ENCODE results near the gene CST7.
"Not testable (repeated sequence)": the region's sequence is repeated elsewhere in the genome, so short reads cannot be mapped to it uniquely, and the experiment has no call there.

Gene CST7

GRCh38 chr20:24916412-24916811 lies 32.7 kb upstream of the CST7 start:
- Histone ChIP-seq H3K36me3 (ENCODE audit: insufficient read depth) (no peaks in the 10 kb centered on the region), H3K27me3 (ENCODE audit: insufficient read depth, low read depth) (no peaks in the 10 kb centered on the region), H3K9ac (no peak overlapping the region), H3K4me2 (no peak overlapping the region), H3K4me3 (IDR thresholded peaks at IDR 0.05; ENCODE audit: insufficient read depth, low read depth, low read length) (no peak overlapping the region), H3K27ac (no peak overlapping the region), H3K4me1 (ENCODE audit: low read depth, poor library complexity, severe bottlenecking) (peaks cover 24% of the 10 kb centered on the region), H2AFZ (ENCODE audit: low read depth) (no peak overlapping the region), H4K20me1 (ENCODE audit: insufficient read depth) (no peaks in the 10 kb centered on the region), H3K79me2 (ENCODE audit: insufficient read depth, low read depth) (no peaks in the 10 kb centered on the region)
- TF ChIP-seq CTCF (conservative IDR thresholded peaks at IDR 0.05; ENCODE audit: low read depth, low read length), result no peak

DNA sequence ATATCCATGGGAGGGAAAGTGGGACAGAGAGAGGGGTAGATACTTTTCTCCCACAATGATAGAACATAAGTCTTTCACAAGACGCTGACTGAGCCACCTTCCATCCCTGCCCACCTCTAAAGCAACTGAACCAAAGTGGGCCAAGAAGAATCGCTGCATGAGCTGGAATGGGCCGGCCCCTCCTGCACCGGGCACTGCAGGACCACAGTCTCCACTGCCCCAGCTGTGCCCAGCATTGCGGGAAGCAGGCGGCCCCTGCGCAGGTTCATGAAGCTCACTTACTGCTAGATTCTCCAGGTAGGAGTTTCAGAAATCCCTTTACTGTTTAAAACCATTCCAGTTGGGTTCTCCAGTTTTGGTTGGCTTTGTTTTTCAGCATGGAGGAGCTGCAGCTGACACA lies 32.0 kb upstream of the CST7 start:
- no peak overlapping the region for H3K4me2 ChIP-seq
- no peak for TF ChIP-seq CTCF (conservative IDR thresholded peaks at IDR 0.05; ENCODE audit: low read depth, low read length)
- no peak overlapping the region for H3K9ac ChIP-seq

GRCh38 chr20:24917797-24918578 lies 31.1 kb upstream of the CST7 start:
- no peaks in the 10 kb centered on the region for H3K36me3 ChIP-seq (ENCODE audit: insufficient read depth)
- H2AFZ ChIP-seq (ENCODE audit: low read depth), result peak overlapping the region; percentile 14; the same call in 1 of the 2 replicates
- H4K20me1 ChIP-seq (ENCODE audit: insufficient read depth), result no peaks in the 10 kb centered on the region
- H3K4me3 ChIP-seq (IDR thresholded peaks at IDR 0.05; ENCODE audit: insufficient read depth, low read depth, low read length), result no peak overlapping the region
- no peak overlapping the region for H3K9ac ChIP-seq
- TF ChIP-seq CTCF (conservative IDR thresholded peaks at IDR 0.05; ENCODE audit: low read depth, low read length), result peak; percentile 81
- H3K27ac ChIP-seq, result no peak overlapping the region
- peaks cover 24% of the 10 kb centered on the region for H3K4me1 ChIP-seq (ENCODE audit: low read depth, poor library complexity, severe bottlenecking)
- H3K27me3 ChIP-seq (ENCODE audit: insufficient read depth, low read depth), result no peaks in the 10 kb centered on the region
- no peak overlapping the region for H3K4me2 ChIP-seq
- H3K79me2 ChIP-seq (ENCODE audit: insufficient read depth, low read depth), result no peaks in the 10 kb centered on the region

More for the DNA sequence above, 32.0 kb upstream of the CST7 start:
- Histone ChIP-seq H4K20me1 (ENCODE audit: insufficient read depth) (no peaks in the 10 kb centered on the region), H3K36me3 (ENCODE audit: insufficient read depth) (no peaks in the 10 kb centered on the region), H3K79me2 (ENCODE audit: insufficient read depth, low read depth) (no peaks in the 10 kb centered on the region), H3K27me3 (ENCODE audit: insufficient read depth, low read depth) (no peaks in the 10 kb centered on the region), H2AFZ (ENCODE audit: low read depth) (no peak overlapping the region), H3K4me3 (IDR thresholded peaks at IDR 0.05; ENCODE audit: insufficient read depth, low read depth, low read length) (no peak overlapping the region), H3K4me1 (ENCODE audit: low read depth, poor library complexity, severe bottlenecking) (peaks cover 24% of the 10 kb centered on the region), H3K27ac (no peak overlapping the region)

- H3K36me3 ChIP-seq (ENCODE audit: insufficient read depth), result no peaks in the 10 kb centered on the region
- TF ChIP-seq CTCF (conservative IDR thresholded peaks at IDR 0.05; ENCODE audit: low read depth, low read length), result no peak
- H2AFZ ChIP-seq (ENCODE audit: low read depth), result peak overlapping the region; percentile 14; the same call in 1 of the 2 replicates
- no peak overlapping the region for H3K9ac ChIP-seq
- no peaks in the 10 kb centered on the region for H3K79me2 ChIP-seq (ENCODE audit: insufficient read depth, low read depth)
- no peak overlapping the region for H3K4me2 ChIP-seq
- H3K4me3 ChIP-seq (IDR thresholded peaks at IDR 0.05; ENCODE audit: insufficient read depth, low read depth, low read length), result no peak overlapping the region
- H3K27ac ChIP-seq, result no peak overlapping the region
- H3K27me3 ChIP-seq (ENCODE audit: insufficient read depth, low read depth), result no peaks in the 10 kb centered on the region
- H3K4me1 ChIP-seq (ENCODE audit: low read depth, poor library complexity, severe bottlenecking), result peaks cover 24% of the 10 kb centered on the region
- H4K20me1 ChIP-seq (ENCODE audit: insufficient read depth), result no peaks in the 10 kb centered on the region
Measured at GRCh38 chr20:24918579-24919566, 30.2 kb upstream of the CST7 start.

DNA sequence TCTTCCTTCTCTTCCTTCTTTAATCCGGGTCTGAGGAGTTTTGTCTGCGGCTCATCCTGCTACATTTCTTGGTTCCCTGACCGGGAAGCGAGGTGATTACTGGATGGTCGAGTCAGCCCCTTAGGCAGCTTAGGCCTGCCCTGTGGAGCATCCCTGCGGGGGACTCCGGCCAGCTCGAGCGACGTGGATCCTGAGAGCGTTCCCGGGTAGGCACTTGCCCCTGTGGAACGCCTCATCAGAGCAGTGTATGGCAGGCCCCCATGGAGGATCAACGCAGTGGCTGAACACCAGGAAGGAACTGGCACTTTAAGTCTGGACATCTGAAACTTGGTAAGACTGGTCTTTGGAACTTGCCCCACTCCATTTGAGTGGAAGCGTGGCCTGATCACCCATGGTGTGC lies 29.4 kb upstream of the CST7 start:
- H3K36me3 ChIP-seq (ENCODE audit: insufficient read depth); H4K20me1 ChIP-seq (ENCODE audit: insufficient read depth); H2AFZ ChIP-seq (ENCODE audit: low read depth); H3K79me2 ChIP-seq (ENCODE audit: insufficient read depth, low read depth); H3K27me3 ChIP-seq (ENCODE audit: insufficient read depth, low read depth); H3K27ac ChIP-seq; H3K4me3 ChIP-seq (IDR thresholded peaks at IDR 0.05; ENCODE audit: insufficient read depth, low read depth, low read length); H3K9ac ChIP-seq: not testable (repeated sequence)
- peak overlapping the region; percentile 21; the same call in 1 of the 2 replicates for H3K4me2 ChIP-seq
- peaks cover 24% of the 10 kb centered on the region for H3K4me1 ChIP-seq (ENCODE audit: low read depth, poor library complexity, severe bottlenecking)

DNA sequence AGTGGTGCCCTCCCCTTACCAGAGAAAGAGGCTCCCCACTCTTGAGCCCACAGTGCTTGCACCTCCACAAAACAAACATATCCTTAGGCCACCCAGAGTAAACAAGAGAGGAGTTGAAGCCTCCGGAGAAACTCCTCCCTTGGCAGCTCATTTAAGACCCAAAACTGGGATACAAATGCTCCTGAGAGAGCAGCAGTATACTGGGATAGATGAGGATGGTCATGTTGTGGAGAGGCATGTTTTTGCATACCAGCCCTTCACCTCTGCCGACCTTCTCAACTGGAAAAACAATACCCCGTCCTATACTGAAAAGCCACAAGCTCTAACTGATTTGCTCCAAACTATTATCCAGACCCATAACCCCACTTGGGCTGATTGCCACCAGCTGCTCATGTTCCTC lies 28.4 kb upstream of the CST7 start:
- not testable (repeated sequence) for H2AFZ ChIP-seq (ENCODE audit: low read depth); H3K9ac ChIP-seq; H3K36me3 ChIP-seq (ENCODE audit: insufficient read depth); H3K27me3 ChIP-seq (ENCODE audit: insufficient read depth, low read depth); H3K4me3 ChIP-seq (IDR thresholded peaks at IDR 0.05; ENCODE audit: insufficient read depth, low read depth, low read length); H3K79me2 ChIP-seq (ENCODE audit: insufficient read depth, low read depth); H3K27ac ChIP-seq; H4K20me1 ChIP-seq (ENCODE audit: insufficient read depth)
- Histone ChIP-seq H3K4me2 (peak overlapping the region; percentile 21; the same call in 1 of the 2 replicates), H3K4me1 (ENCODE audit: low read depth, poor library complexity, severe bottlenecking) (peaks cover 24% of the 10 kb centered on the region)
